Measurements from ENCODE around the gene RPS15. TPM values are rescaled to one million over a fixed set of nuclear protein-coding genes. Genes with fewer than 3 reads are reported as not detected.
A peak's percentile ranks its signal among the peaks of the same experiment; 100 is the strongest.

RPS15 gene
- total RNA-seq, 1 experiment from 2014 or later, result 2,923 TPM

GRCh38 chr19:1401889-1402217 lies 36.3 kb upstream of the RPS15 start:
- DNase-seq (ENCODE audit: low spot score), result no peak

GRCh38 chr19:1402411-1403070 lies 35.7 kb upstream of the RPS15 start:
- DNase-seq (ENCODE audit: low spot score), result no peak

DNA sequence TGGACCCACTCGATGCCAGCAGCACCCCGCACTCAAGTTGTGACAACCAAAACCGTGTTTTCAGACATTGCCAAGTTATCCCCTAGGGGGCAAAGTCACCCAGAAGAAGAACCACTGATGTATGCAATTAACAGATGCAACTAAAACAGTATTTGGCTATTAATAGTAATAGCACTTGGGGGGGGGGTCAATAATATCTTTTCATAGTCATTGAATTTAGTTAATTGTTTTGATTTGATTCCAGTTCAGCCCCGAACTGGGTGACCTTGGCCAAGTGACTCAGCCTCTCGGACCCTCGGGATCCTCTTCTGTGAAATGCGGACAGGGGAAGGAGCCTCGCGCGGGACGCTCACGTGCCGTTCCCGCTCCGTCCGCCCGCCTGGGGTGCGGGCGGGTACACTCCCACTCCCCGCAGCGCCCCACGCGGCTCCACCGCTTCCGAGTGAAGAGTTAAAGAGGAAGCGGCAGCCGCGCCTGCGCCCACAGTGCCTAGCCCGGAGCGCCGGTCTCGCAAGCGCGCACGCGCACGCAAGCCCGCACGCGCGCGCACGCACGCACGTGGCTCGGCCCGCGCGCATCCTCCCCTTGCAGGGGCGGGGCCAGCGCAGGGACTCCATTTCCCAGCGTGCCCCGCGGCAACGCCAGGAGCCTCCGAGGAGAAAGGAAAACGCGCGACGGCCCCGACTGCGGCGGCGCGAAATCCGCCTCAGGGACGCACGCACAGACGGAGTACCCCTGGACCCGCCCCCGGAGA lies 31.2 kb upstream of the RPS15 start:
- peak; percentile 94 for DNase-seq (ENCODE audit: low spot score)

DNA sequence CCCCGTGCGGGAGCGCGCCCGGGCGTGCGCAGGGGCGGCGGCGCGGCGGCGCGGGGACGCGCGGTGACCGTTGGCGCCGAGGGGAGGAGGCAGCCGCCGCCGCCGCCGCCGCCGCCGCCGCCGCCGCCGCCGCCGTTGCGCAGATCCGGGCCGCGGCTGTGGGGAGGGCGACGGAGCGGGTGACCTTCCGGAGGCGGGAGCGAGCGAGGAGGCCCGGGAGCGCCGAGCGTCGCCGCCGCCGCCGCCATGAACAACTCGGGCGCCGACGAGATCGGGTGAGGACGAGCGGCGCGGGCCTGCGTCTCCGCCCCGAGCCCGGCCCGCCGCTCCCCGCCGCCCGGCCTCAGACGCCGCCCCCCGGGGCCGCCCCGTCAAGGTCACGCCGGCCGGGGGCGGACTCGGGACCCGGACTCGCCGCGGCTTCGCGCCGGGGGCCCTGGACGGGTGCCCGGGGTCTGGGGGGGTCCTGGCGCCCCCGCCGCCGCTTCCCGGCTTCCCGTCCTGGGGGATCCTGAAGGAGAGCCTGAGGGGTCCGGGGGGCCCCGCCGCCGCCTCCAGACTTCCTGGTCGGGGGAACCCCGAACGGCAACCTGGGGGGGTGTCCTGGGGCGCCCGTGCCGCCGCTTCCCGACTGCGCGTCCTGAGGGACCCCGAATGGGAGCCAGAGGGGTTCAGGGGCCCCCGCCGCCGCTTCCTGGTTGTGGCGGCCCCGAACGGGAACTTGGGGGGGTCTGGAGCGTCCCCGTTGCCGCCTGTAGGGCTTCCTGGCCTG lies 30.5 kb upstream of the RPS15 start, which contains the start of gene DAZAP1:
TSS of gene DAZAP1 (plus strand) at position 59 of the 772 bp plus-strand sequence. CDS start at position 247, 188 bp downstream.
- DNase-seq (ENCODE audit: low spot score), result no peak

- peak; percentile 35 for DNase-seq (ENCODE audit: low spot score)
Measured at GRCh38 chr19:1408300-1409203, 29.6 kb upstream of the RPS15 start.

DNA sequence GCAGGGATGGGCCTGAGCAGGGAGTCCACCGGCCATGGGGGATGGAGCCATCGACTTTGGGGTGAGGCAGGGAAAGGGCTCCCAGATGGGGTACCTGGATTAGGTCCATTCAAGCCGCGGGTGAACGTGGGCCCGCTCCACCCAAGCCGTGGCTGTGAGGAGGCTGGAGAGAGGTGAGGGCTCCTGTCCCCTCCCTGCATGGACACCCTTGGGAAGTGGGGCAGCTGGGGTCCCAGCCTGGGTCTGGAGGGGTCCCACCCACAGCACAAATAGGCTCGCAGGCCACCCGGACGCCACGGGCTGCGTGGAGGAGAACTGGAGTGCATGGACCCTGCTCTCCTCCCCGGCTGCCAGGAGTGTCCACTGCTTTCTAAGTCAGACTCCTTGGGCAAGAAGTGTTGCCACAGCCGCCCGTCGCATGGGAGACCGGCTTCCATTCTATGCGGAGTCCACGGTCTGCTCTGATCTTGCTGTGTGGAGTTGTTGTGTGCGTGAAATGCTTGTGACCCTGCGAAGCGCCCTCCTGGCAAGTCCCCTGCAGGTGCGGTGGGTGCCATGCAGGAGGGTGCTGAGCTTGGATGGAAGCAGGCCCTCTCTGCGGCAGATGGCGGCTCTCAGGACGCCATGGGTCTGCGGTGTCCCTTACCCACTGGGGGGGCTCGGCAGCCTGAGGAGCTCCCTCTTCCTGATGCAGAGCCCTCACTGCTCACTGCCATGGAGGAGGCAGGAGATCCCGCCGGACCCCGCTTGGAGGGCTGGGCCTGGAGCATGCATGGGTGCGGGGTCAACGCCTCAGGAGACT lies 28.8 kb upstream of the RPS15 start:
- DNase-seq (ENCODE audit: low spot score), result no peak

DNA sequence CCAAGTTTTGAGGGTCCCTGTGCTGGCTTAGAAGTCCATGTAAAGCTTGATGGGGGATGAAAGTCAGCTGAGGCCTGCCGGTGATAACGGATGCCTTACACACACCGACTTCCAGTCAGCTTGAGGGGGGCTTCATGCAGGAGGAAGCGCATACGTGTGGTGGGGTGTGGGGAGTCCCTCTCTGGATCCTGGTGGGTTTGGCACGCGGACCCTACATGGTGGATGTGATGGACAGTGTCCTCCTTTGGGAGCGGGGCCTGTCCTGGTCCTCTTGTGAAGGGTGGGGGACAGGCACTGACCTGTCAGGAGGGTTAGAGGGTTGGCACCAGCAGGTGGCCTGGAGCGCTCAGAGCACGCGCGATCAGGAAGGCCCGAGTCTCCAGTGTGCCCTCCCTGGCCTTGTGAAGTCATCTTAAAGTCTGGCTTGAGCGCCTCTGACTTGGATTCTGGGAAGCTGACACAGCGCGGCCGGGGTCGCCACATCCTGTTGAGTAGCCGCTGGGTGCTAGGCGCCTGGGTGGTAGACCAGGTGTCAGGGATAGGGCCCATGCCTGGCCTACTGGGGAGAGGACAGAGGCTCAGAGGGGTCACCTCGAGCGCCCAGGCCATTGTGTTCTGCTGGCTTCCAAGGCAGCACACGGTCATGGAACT lies 27.9 kb upstream of the RPS15 start:
- DNase-seq (ENCODE audit: low spot score), result peak; percentile 48

GRCh38 chr19:1410789-1411188 lies 27.4 kb upstream of the RPS15 start:
- DNase-seq (ENCODE audit: low spot score), result no peak

- peak; percentile 82 for DNase-seq (ENCODE audit: low spot score)
Measured at GRCh38 chr19:1411255-1412191, 26.7 kb upstream of the RPS15 start.

- no peak for DNase-seq (ENCODE audit: low spot score)
Measured at GRCh38 chr19:1412323-1412923, 25.8 kb upstream of the RPS15 start.

GRCh38 chr19:1412995-1413800 lies 25.0 kb upstream of the RPS15 start:
- no peak for DNase-seq (ENCODE audit: low spot score)

GRCh38 chr19:1416014-1416841 lies 22.0 kb upstream of the RPS15 start:
- DNase-seq (ENCODE audit: low spot score), result no peak

DNA sequence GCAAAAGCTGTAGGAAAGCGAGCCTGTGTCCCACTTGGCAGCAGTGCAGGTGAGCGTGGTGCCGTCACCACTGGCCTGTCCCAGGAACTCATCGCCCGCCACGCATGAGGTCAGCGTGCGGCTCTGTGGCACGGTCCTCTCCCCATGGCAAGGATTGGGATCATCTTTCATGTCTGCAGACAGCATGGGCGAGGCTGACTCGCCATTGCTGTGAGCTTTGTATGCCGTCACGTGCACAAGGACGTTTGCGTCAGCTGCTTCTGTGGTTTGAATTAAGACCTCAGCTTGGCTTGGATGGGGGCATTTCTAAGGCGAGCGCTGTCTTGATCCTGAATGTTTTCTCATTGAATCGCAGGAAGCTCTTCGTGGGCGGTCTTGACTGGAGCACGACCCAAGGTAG lies 21.1 kb upstream of the RPS15 start:
- DNase-seq (ENCODE audit: low spot score), result no peak

- DNase-seq (ENCODE audit: low spot score), result no peak
Measured at GRCh38 chr19:1417681-1418495, 20.3 kb upstream of the RPS15 start.

- DNase-seq (ENCODE audit: low spot score), result no peak
Measured at GRCh38 chr19:1418496-1418775, 19.8 kb upstream of the RPS15 start.

Measured in A172 (cell line).